HG02588 (cell line): Measurements from ENCODE around the gene DOCK2.

Source experiments
- ATAC-seq: cut with Tn5 transposase; IDR thresholded peaks from one replicate; pipeline ENCODE4 v1.9.1; 2021; ENCODE audit warnings: mild to moderate bottlenecking, moderate library complexity; ENCODE audit not compliant: unreplicated experiment

The DOCK2 gene

GRCh38 chr5:169970911-169971765 is 334.1 kb downstream of the DOCK2 start:
- no peak for ATAC-seq

GRCh38 chr5:169971780-169972179 is 334.7 kb downstream of the DOCK2 start:
- no peak for ATAC-seq

- ATAC-seq: no peak
Observed at GRCh38 chr5:169973056-169973455, 336.0 kb downstream of the DOCK2 start.

GRCh38 chr5:169974121-169974770 is 337.2 kb downstream of the DOCK2 start:
- ATAC-seq: no peak

- no peak for ATAC-seq
Observed at GRCh38 chr5:169978714-169979113, 341.6 kb downstream of the DOCK2 start.

- no peak for ATAC-seq
Observed at GRCh38 chr5:169979871-169980270, 342.8 kb downstream of the DOCK2 start.

- ATAC-seq: peak; percentile 48
Observed at GRCh38 chr5:169980418-169981053, 343.5 kb downstream of the DOCK2 start, which contains the start of gene INSYN2B. Gene INSYN2B (minus strand): TSS chr5:169980495. CDS start chr5:169883898, 96,597 bp downstream.

GRCh38 chr5:169988206-169988605 is 351.1 kb downstream of the DOCK2 start:
- ATAC-seq: no peak

GRCh38 chr5:169988947-169989346 is 351.9 kb downstream of the DOCK2 start:
- ATAC-seq: no peak

- no peak for ATAC-seq
Observed at GRCh38 chr5:169989365-169989764, 352.3 kb downstream of the DOCK2 start.

GRCh38 chr5:169991115-169991869 is 354.2 kb downstream of the DOCK2 start:
- no peak for ATAC-seq

- no peak for ATAC-seq
Observed at GRCh38 chr5:169992789-169993484, 355.9 kb downstream of the DOCK2 start.

- ATAC-seq: no peak
Observed at GRCh38 chr5:169993485-169993790, 356.4 kb downstream of the DOCK2 start.

GRCh38 chr5:169997798-169998197 is 360.7 kb downstream of the DOCK2 start:
- peak; percentile 83 for ATAC-seq

- ATAC-seq: no peak
Observed at GRCh38 chr5:169999621-170000020, 362.5 kb downstream of the DOCK2 start.

GRCh38 chr5:170000155-170000554 is 363.1 kb downstream of the DOCK2 start:
- ATAC-seq: no peak

GRCh38 chr5:170006021-170006420 is 368.9 kb downstream of the DOCK2 start:
- ATAC-seq: no peak

- no peak for ATAC-seq
Observed at GRCh38 chr5:170008376-170008775, 371.3 kb downstream of the DOCK2 start.

- ATAC-seq: no peak
Observed at GRCh38 chr5:170010595-170010994, 373.5 kb downstream of the DOCK2 start.

- no peak for ATAC-seq
Observed at GRCh38 chr5:170011751-170012150, 374.7 kb downstream of the DOCK2 start.

GRCh38 chr5:170012622-170013021 is 375.5 kb downstream of the DOCK2 start:
- no peak for ATAC-seq
